PC-3 (cell line): ENCODE measurements around the gene MAFB.

Source experiments
- CTCF ChIP-seq: fragments of 300-600 bp; sonication (generic); conservative IDR thresholded peaks from 2 replicates; pipeline ENCODE4 v1.5.1; 2017; ENCODE audit warnings: antibody characterized with exemption, low read depth, mild to moderate bottlenecking, low read length
- EZH2phosphoT487 ChIP-seq: fragments of 300-600 bp; sonication (generic); IDR thresholded peaks from 2 replicates; pipeline ENCODE4 v1.6.1; 2018; ENCODE audit warnings: mild to moderate bottlenecking, antibody characterized with exemption, low read length, borderline replicate concordance

GRCh38 chr20:40677343-40677924 lies 11.6 kb downstream of the MAFB start:
- TF ChIP-seq CTCF (no peak), EZH2phosphoT487 (no peak)
